Mucosa of rectum (tissue), 2 donors: ENCODE measurements around the gene CFAP119.

ENCODE experiments used
- H3K27ac ChIP-seq, 2 donors: one replicate each; pipeline ENCODE4 v1.7.0; 2013; ENCODE audit warnings: inconsistent platforms in 2 of 2, low read depth in 2 of 2, low read length in 2 of 2
- H3K27me3 ChIP-seq, 2 donors: one replicate each; pipeline ENCODE4 v1.7.0; 2013; ENCODE audit warnings: low read length in 2 of 2; ENCODE audit not compliant: control insufficient read depth in 2 of 2, insufficient read depth in 2 of 2
- H3K36me3 ChIP-seq, 2 donors: one replicate each; pipeline ENCODE4 v1.7.0; 2013; ENCODE audit warnings: low read length in 2 of 2; ENCODE audit not compliant: control insufficient read depth in 2 of 2, insufficient read depth in 2 of 2
- H3K4me1 ChIP-seq, 2 donors: one replicate each; pipeline ENCODE4 v1.7.0; 2013; ENCODE audit warnings: low read length in 2 of 2, mild to moderate bottlenecking in 1 of 2; ENCODE audit not compliant: control insufficient read depth in 2 of 2, insufficient read depth in 2 of 2
- H3K4me3 ChIP-seq, 2 donors: one replicate each; pipeline ENCODE4 v1.7.0; 2013; ENCODE audit warnings: low read length in 2 of 2
- H3K9ac ChIP-seq, 2 donors: one replicate each; pipeline ENCODE4 v1.7.0; 2013; ENCODE audit warnings: low read length in 2 of 2, low read depth in 1 of 2, mild to moderate bottlenecking in 1 of 2
- H3K9me3 ChIP-seq, 2 donors: one replicate each; pipeline ENCODE4 v1.7.0; 2013; ENCODE audit warnings: low read length in 2 of 2; ENCODE audit not compliant: control insufficient read depth in 2 of 2
- donor health status: healthy.
- donor health status: Normal muscosa, but diverticular disease.

The CFAP119 gene

DNA sequence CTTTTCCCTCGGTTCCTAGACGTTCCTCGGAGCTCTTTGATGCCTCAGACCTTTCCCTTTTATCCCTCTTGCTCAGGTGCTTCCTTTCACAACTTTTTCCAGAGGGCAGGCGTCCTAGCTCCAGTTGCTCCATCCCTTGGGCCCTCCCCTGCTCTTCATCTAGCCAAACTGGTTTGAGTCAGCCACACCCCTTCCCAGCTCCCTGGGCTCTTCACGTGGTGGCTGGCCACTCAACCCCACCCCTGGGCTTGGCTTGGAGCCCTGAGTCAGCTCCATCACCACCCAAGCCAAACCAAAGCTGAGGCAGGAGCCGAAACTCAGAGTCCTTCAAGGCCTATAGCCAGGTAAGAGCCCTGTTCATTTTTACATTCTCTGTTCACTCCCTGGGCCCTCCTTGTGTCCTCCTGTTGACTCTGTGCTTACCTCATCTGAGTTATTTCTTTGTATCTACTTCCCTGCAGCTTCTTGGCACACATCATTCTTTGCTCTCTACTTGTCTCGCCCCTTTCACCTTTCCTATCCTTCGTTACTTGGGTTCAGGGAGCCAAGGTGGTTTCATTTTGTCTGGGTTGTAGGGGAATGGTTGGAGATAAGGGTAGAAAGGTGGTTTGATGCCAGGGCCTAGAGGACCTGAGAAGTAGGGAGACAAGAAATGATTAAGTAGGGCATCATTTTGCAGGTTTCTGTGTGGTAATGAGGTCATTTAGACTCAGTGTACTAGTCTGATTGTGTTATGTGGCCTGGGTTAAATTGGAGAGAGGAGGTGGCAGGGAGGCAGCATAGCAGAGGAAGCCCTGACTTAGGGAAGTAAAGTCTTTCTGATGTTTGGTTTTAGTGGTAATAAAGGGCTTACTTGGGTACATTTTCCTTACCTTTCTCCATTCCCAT lies 21.3 kb downstream of the CFAP119 start:
- peaks cover 15 to 34% of the 10 kb centered on the region in 2 donors for H3K4me1 ChIP-seq
- peak overlapping the region in 1 of 2 donors; percentile 16 for H3K4me3 ChIP-seq
- peaks cover 46 to 48% of the 10 kb centered on the region in 2 donors for H3K36me3 ChIP-seq

DNA sequence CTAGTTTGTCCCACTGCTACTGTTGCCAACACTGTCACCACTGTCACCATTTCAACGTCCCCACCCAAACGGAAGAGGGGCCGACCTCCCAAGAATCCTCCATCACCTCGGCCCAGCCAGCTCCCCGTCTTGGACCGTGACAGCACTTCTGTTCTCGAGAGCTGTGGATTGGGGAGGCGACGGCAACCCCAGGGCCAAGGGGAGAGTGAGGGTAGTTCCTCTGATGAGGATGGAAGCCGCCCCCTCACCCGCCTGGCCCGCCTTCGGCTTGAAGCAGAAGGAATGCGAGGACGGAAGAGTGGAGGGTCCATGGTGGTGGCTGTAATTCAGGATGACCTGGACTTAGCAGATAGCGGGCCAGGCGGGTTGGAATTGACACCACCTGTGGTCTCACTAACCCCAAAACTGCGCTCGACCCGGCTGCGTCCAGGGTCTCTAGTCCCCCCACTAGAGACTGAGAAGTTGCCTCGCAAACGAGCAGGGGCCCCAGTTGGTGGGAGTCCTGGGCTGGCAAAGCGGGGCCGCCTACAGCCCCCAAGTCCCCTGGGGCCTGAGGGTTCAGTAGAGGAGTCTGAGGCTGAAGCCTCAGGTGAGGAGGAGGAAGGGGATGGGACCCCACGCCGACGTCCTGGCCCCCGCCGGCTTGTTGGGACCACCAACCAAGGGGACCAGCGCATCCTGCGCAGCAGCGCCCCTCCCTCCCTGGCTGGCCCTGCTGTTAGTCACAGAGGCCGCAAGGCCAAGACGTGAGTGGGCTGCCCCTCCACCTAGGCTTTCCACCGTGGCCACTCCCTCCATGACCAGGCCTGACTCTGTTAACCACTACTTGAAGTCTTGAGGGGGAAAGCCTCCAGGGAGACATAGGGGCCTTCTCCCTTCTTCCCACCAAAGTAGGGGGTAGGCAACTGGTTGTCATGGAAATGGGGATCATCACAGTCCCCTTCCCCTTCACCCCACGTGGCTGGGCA lies 22.6 kb downstream of the CFAP119 start:
- H3K36me3 ChIP-seq = peaks cover 47 to 53% of the 10 kb centered on the region in 2 donors
- H3K9me3 ChIP-seq = no peaks in the 10 kb centered on the region
- H3K4me3 ChIP-seq = no peak overlapping the region
- no peaks in the 10 kb centered on the region for H3K27me3 ChIP-seq
- H3K27ac ChIP-seq = peak overlapping the region; percentile 77 to 84
- peaks cover 12 to 29% of the 10 kb centered on the region in 2 donors for H3K4me1 ChIP-seq
- H3K9ac ChIP-seq = peak overlapping the region in 1 of 2 donors; percentile 22

More for the DNA sequence above, 21.3 kb downstream of the CFAP119 start:
- peak overlapping the region; percentile 77 to 84 for H3K27ac ChIP-seq
- no peaks in the 10 kb centered on the region for H3K9me3 ChIP-seq
- no peaks in the 10 kb centered on the region for H3K27me3 ChIP-seq
- H3K9ac ChIP-seq = peak overlapping the region; percentile 14 to 22

GRCh38 chr16:30737794-30738648 lies 23.8 kb downstream of the CFAP119 start:
- Histone ChIP-seq H3K27ac (no peak overlapping the region), H3K9ac (no peak overlapping the region), H3K9me3 (no peaks in the 10 kb centered on the region), H3K36me3 (peaks cover 58 to 60% of the 10 kb centered on the region in 2 donors), H3K27me3 (no peaks in the 10 kb centered on the region), H3K4me3 (no peak overlapping the region), H3K4me1 (peaks cover 12 to 29% of the 10 kb centered on the region in 2 donors)

- H3K27me3 ChIP-seq = no peaks in the 10 kb centered on the region
- H3K4me1 ChIP-seq = peaks cover 12 to 27% of the 10 kb centered on the region in 2 donors
- no peak overlapping the region for H3K27ac ChIP-seq
- no peaks in the 10 kb centered on the region for H3K9me3 ChIP-seq
- no peak overlapping the region for H3K9ac ChIP-seq
- H3K4me3 ChIP-seq = no peak overlapping the region
- H3K36me3 ChIP-seq = peaks cover 61 to 64% of the 10 kb centered on the region in 2 donors
These were observed 24.7 kb downstream of the CFAP119 start for GRCh38 chr16:30736995-30737793.

GRCh38 chr16:30731411-30731810 lies 30.5 kb downstream of the CFAP119 start:
- peaks cover 49 to 58% of the 10 kb centered on the region in 2 donors for H3K36me3 ChIP-seq
- H3K4me1 ChIP-seq = peaks cover 6 to 7% of the 10 kb centered on the region in 2 donors
- H3K27me3 ChIP-seq = no peaks in the 10 kb centered on the region
- no peak overlapping the region for H3K27ac ChIP-seq
- no peak overlapping the region for H3K4me3 ChIP-seq
- no peak overlapping the region for H3K9ac ChIP-seq
- H3K9me3 ChIP-seq = no peaks in the 10 kb centered on the region

DNA sequence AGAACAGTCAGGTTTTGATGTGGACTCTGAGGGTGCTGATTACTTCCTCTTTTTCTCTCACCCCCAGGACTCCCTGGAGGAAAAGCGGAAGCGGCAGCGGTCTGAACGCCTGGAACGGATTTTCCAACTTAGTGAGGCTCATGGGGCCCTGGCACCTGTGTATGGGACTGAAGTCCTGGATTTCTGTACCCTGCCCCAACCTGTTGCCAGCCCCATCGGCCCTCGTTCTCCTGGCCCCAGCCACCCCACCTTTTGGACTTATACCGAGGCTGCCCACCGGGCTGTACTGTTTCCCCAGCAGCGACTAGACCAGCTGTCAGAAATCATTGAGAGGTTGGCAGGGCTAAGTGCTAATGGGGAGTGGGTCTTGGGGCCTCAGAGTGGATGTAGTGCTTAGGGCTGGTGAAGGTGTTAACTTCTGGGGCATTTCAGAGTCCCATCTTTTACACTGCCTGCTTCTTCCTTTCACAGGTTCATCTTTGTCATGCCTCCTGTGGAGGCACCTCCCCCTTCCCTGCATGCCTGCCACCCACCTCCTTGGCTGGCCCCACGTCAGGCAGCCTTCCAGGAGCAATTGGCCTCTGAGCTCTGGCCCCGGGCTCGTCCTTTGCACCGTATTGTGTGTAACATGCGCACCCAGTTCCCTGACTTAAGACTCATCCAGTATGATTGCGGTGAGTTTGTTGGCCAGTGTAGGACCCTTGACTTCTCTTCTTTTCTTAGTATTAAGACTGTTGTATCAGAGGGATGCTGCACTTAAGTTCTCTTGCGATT lies 32.8 kb downstream of the CFAP119 start:
- H3K9me3 ChIP-seq = no peaks in the 10 kb centered on the region
- no peak overlapping the region for H3K4me3 ChIP-seq
- H3K27me3 ChIP-seq = no peaks in the 10 kb centered on the region
- H3K27ac ChIP-seq = peak overlapping the region; percentile 8 to 16
- peak overlapping the region in 1 of 2 donors; percentile 32 for H3K9ac ChIP-seq
- H3K36me3 ChIP-seq = peaks cover 50 to 56% of the 10 kb centered on the region in 2 donors
- peaks cover 25 to 27% of the 10 kb centered on the region in 2 donors for H3K4me1 ChIP-seq

GRCh38 chr16:30728321-30728720 lies 33.5 kb downstream of the CFAP119 start:
- Histone ChIP-seq H3K36me3 (peaks cover 50 to 57% of the 10 kb centered on the region in 2 donors), H3K9me3 (no peaks in the 10 kb centered on the region), H3K27ac (no peak overlapping the region), H3K4me3 (no peak overlapping the region), H3K27me3 (no peaks in the 10 kb centered on the region), H3K4me1 (peaks cover 26 to 27% of the 10 kb centered on the region in 2 donors), H3K9ac (no peak overlapping the region)

- peaks cover 63 to 69% of the 10 kb centered on the region in 2 donors for H3K36me3 ChIP-seq
- no peak overlapping the region for H3K4me3 ChIP-seq
- peak overlapping the region; percentile 80 to 87 for H3K27ac ChIP-seq
- H3K27me3 ChIP-seq = no peaks in the 10 kb centered on the region
- no peak overlapping the region for H3K9ac ChIP-seq
- H3K4me1 ChIP-seq = peaks cover 29 to 31% of the 10 kb centered on the region in 2 donors
- H3K9me3 ChIP-seq = no peaks in the 10 kb centered on the region
These were observed 36.5 kb downstream of the CFAP119 start for GRCh38 chr16:30725418-30725792.
